Epithelial cell of esophagus (primary cell): ENCODE data around the gene AMPD3.

ENCODE experiments used
- DNase-seq: peaks from one replicate; pipeline ENCODE4 v3.0.0; 2010; ENCODE audit warnings: low read depth
- H3K4me3 ChIP-seq: 2 replicates; pipeline ENCODE4 v1.5.1; 2011; ENCODE audit warnings: mild to moderate bottlenecking, low read length, control low read depth
- TF ChIP-seq, protein P1 (sequence below): IDR thresholded peaks from 2 replicates; pipeline ENCODE4 v1.5.1; 2011; ENCODE audit warnings: low read depth, mild to moderate bottlenecking, low read length, control low read depth, inconsistent platforms; ENCODE audit not compliant: insufficient read depth; ENCODE audit errors: missing control alignments

AMPD3 gene

DNA sequence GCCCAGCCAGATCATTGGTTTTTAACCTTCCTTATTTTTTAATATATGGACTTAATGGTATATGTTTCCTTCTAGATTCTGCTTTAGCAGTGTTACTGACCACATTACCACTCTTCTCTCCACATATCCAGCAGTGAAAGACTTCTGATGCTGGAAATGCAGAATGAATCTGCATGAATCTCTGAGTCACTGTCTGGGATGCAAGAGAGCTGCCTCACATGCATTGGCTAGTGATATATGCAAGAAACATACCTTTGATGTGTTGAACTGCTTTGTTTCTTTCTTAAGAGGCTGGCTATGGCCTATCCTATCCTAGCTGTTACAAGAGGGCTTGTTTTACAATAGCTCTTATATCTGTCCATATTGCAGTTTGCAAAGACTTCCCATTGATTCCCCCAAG lies 16.6 kb upstream of the AMPD3 start:
- DNase-seq = peak; percentile 34
- TF ChIP-seq, protein P1, sequence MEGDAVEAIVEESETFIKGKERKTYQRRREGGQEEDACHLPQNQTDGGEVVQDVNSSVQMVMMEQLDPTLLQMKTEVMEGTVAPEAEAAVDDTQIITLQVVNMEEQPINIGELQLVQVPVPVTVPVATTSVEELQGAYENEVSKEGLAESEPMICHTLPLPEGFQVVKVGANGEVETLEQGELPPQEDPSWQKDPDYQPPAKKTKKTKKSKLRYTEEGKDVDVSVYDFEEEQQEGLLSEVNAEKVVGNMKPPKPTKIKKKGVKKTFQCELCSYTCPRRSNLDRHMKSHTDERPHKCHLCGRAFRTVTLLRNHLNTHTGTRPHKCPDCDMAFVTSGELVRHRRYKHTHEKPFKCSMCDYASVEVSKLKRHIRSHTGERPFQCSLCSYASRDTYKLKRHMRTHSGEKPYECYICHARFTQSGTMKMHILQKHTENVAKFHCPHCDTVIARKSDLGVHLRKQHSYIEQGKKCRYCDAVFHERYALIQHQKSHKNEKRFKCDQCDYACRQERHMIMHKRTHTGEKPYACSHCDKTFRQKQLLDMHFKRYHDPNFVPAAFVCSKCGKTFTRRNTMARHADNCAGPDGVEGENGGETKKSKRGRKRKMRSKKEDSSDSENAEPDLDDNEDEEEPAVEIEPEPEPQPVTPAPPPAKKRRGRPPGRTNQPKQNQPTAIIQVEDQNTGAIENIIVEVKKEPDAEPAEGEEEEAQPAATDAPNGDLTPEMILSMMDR = no peak

DNA sequence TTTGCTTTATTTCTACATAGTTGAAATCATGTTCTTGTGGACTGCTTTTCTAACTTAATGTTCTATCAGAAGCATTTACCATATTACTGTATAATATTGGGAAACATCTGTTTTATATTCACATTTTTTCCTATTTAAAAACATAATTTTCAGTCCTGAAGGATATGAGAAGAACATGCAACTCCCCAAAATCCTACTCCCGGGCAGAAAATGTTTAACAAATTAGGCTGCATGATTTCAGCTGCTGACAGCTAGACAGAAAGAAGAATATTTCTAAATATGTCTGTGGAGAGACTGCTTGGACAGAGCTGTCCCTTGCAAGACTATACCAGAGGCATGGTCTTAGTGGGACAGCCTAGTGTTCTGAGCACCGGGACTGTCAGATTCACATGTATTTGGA lies 15.7 kb upstream of the AMPD3 start:
- no peak overlapping the region for H3K4me3 ChIP-seq
- TF ChIP-seq, protein P1 = no peak

More for the DNA sequence above, 16.6 kb upstream of the AMPD3 start:
- no peak overlapping the region for H3K4me3 ChIP-seq

DNA sequence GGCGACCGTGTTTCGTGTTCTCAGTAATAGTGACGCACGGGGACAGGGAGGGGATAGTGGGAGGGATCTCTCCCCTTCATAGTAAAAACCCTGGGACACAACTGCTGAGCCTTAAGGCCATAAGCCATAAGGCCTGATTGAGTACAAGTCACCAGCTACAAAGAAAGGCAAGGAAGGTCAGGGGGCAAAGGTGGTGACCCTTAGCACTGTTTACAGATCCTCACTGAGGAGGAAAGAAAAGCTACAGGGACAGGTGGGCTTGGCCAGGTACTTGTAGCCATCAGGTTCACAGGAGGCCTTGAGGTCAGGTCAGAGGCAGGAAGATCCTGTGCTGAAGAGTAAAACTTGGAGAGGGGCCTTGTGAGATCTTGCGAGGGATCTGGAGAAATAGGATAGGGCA lies 15.1 kb upstream of the AMPD3 start:
- TF ChIP-seq, protein P1 = no peak

More for the DNA sequence above, 15.7 kb upstream of the AMPD3 start:
- no peak for DNase-seq

GRCh38 chr11:10440401-10440800 lies 14.7 kb upstream of the AMPD3 start:
- TF ChIP-seq, protein P1 = no peak
- DNase-seq = no peak

More for the DNA sequence above, 15.1 kb upstream of the AMPD3 start:
- DNase-seq = no peak
- H3K4me3 ChIP-seq = no peak overlapping the region

GRCh38 chr11:10441091-10441490 lies 14.0 kb upstream of the AMPD3 start:
- TF ChIP-seq, protein P1 = no peak
- no peak overlapping the region for H3K4me3 ChIP-seq
- no peak for DNase-seq

More at GRCh38 chr11:10440401-10440800, 14.7 kb upstream of the AMPD3 start:
- H3K4me3 ChIP-seq = no peak overlapping the region

DNA sequence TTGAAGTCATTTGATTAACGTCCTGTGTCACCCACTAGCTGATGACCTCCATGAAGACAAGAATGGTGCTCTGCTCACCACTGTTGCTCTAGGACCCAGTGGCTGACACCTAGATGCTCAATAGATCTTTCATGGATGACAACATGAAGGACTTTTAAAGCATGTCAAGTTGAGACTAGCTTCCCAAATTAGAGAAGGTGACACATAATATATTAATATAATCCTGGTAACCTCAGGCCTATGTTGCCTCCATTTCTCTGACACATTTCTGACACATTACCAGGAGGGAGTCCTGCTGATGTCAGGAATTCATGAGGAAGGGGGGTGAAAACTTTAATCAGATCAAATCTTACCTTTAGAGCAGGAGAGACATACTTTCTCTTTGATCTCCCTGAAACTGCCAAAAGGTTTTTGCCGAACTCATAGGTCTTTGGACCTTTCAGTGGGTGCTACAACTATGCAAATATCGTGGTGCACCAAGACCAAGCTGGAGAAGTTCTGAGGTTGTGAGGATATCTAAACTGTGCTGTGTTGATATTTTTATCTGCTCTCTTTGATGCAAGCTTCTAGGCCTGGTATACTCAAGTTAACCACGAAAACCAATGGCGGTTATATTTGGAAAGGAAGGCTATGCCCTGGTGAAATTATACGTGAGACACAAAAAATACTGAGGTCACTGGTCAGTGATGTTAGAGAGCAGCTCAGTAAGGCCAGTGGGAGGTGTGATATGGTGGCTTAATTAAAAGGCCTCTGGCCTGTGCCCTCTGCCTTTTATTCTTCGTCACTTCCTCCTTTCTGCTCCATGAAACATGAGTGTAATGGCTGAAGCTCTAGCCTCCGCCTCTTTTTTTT lies 13.2 kb upstream of the AMPD3 start:
- peak; percentile 34 for DNase-seq
- no peak overlapping the region for H3K4me3 ChIP-seq
- TF ChIP-seq, protein P1 = no peak
